Neural progenitor cell (in vitro differentiated cells): ENCODE measurements around the gene OPALIN. TPM values are rescaled to one million over a fixed set of nuclear protein-coding genes. Genes with fewer than 3 reads are reported as not detected.
"Not testable (repeated sequence)": the region's sequence is repeated elsewhere in the genome, so short reads cannot be mapped to it uniquely, and the experiment has no call there.

Source experiments
- DNase-seq: peaks from one replicate; pipeline ENCODE4 v3.0.0-alpha.2; 2016; ENCODE audit warnings: low spot score
- H2AFZ ChIP-seq: fragments of 200-600 bp; sonication (generic); replicated peaks from 2 replicates; pipeline ENCODE4 v1.6.1; 2016; ENCODE audit warnings: antibody characterized with exemption
- H3F3A ChIP-seq: fragments of 200-600 bp; sonication (generic); 2 replicates; pipeline ENCODE4 v1.6.1; 2016; ENCODE audit warnings: antibody characterized with exemption, low read depth
- H3K27ac ChIP-seq: fragments of 200-600 bp; sonication (generic); 2 replicates; pipeline ENCODE4 v1.5.1; 2016; ENCODE audit warnings: mild to moderate bottlenecking
- H3K27me3 ChIP-seq: fragments of 200-600 bp; sonication (generic); 2 replicates; pipeline ENCODE4 v1.6.1; 2016; ENCODE audit warnings: mild to moderate bottlenecking, moderate library complexity
- H3K36me3 ChIP-seq: fragments of 200-600 bp; sonication (generic); 2 replicates; pipeline ENCODE4 v1.5.1; 2016
- H3K4me1 ChIP-seq: fragments of 200-600 bp; sonication (generic); 2 replicates; pipeline ENCODE4 v1.6.1; 2016; ENCODE audit warnings: mixed run types
- H3K4me2 ChIP-seq: fragments of 200-600 bp; sonication (generic); 2 replicates; pipeline ENCODE4 v1.6.1; 2016
- H3K4me3 ChIP-seq: fragments of 200-600 bp; sonication (generic); 2 replicates; pipeline ENCODE4 v1.5.1; 2016
- H3K79me2 ChIP-seq: fragments of 200-600 bp; sonication (generic); 2 replicates; pipeline ENCODE4 v1.6.1; 2016; ENCODE audit warnings: low read depth
- H3K9ac ChIP-seq: fragments of 200-600 bp; sonication (generic); 2 replicates; pipeline ENCODE4 v1.6.1; 2016
- H3K9me3 ChIP-seq: fragments of 200-600 bp; sonication (generic); 2 replicates; pipeline ENCODE4 v1.5.1; 2016; ENCODE audit warnings: low read depth
- H4K20me1 ChIP-seq: fragments of 200-600 bp; sonication (generic); 2 replicates; pipeline ENCODE4 v1.6.1; 2016; ENCODE audit warnings: low read depth
- H3K27ac Mint-ChIP-seq: 3 replicates; pipeline ENCODE4 v1.8.0; 2021; ENCODE audit warnings: mixed read lengths
- H3K27me3 Mint-ChIP-seq: 2 replicates; pipeline ENCODE4 v1.8.0; 2022; ENCODE audit warnings: low read depth, mild to moderate bottlenecking, inconsistent platforms, moderate library complexity, mixed read lengths; ENCODE audit not compliant: insufficient read depth
- H3K36me3 Mint-ChIP-seq: 3 replicates; pipeline ENCODE4 v1.8.0; 2021; ENCODE audit warnings: mixed read lengths
- H3K4me1 Mint-ChIP-seq: 3 replicates; pipeline ENCODE4 v1.8.0; 2021; ENCODE audit warnings: mixed read lengths
- H3K4me3 Mint-ChIP-seq: 3 replicates; pipeline ENCODE4 v1.8.0; 2021; ENCODE audit warnings: mild to moderate bottlenecking, moderate library complexity, mixed read lengths
- H3K9me3 Mint-ChIP-seq: 3 replicates; pipeline ENCODE4 v1.8.0; 2020; ENCODE audit warnings: mixed read lengths
- CTCF ChIP-seq: fragments of 200-600 bp; sonication (generic); IDR thresholded peaks from 2 replicates; pipeline ENCODE4 v1.5.1; 2017; ENCODE audit warnings: antibody characterized with exemption, mild to moderate bottlenecking
- EZH2 ChIP-seq: fragments of 200-600 bp; sonication (generic); IDR thresholded peaks from 2 replicates; pipeline ENCODE4 v1.6.1; 2017; ENCODE audit warnings: antibody characterized with exemption, mild to moderate bottlenecking, moderate library complexity
- EZH2phosphoT487 ChIP-seq: fragments of 200-600 bp; sonication (generic); IDR thresholded peaks from 2 replicates; pipeline ENCODE4 v1.6.1; 2017; ENCODE audit warnings: antibody characterized with exemption
- total RNA-seq: library from RNA; depleted of rRNA; stranded (reverse); fragments of >200 nt; gene quantifications from 2 replicates; pipeline ENCODE4 v1.2.3, GENCODE V29; 2015; ENCODE audit warnings: low replicate concordance

OPALIN gene
- total RNA-seq, 1 donor from 2014 or later = not detected

GRCh38 chr10:96310321-96310669, 48.5 kb downstream of the OPALIN start:
- Histone ChIP-seq H3F3A (peaks cover 41% of the 10 kb centered on the region), H3K4me1 (peaks cover 43% of the 10 kb centered on the region), H3K36me3 (no peaks in the 10 kb centered on the region), H3K9me3 (no peaks in the 10 kb centered on the region), H2AFZ (no peak overlapping the region), H3K27ac (peak overlapping the region; percentile 93), H3K27me3 (no peaks in the 10 kb centered on the region), H3K9ac (no peak overlapping the region), H3K4me2 (peak overlapping the region; percentile 70), H3K79me2 (no peaks in the 10 kb centered on the region), H4K20me1 (no peaks in the 10 kb centered on the region), H3K4me3 (peak overlapping the region; percentile 5)
- Mint-ChIP-seq H3K4me3 (no peak overlapping the region), H3K4me1 (peaks cover 27% of the 10 kb centered on the region), H3K9me3 (no peaks in the 10 kb centered on the region), H3K27ac (peak overlapping the region; percentile 65), H3K27me3 (no peaks in the 10 kb centered on the region), H3K36me3 (no peaks in the 10 kb centered on the region)
- TF ChIP-seq CTCF (no peak), EZH2phosphoT487 (no peak), EZH2 (no peak)
- peak; percentile 34 for DNase-seq

DNA sequence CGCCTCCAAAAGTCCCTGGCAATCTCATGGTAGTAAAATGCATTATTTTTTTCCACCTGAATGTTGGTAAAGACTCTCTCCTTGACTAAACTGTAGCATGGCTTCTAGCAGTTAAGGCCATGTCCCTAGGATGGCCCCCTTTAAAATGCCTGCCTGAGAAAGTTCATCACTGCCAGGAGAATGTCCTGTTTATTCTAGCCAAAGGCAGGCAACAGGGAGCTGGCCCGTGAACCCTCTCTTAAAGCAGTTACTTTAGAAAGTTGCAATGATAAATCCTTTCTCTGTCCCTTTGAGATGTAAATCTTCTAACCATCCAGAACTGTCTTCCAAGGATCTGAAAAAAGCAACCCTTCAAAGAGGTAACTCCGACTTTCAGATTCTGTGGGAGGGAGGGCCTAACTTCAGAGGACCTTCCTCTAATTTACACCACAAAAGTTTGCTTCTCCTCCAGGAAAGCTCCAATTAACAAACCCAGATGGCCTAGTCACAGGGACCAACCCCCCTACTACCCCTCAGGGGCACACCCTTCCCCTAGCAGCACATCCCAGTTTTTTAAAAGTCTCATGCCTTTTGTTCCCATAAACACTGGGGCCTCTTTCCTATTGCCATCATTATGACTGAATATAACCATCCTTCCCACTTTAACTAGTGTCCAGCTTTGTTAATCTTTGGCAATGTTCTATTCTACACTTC, 49.0 kb downstream of the OPALIN start:
- H3K4me3 ChIP-seq = peak overlapping the region; percentile 10
- no peaks in the 10 kb centered on the region for H3K9me3 Mint-ChIP-seq
- H3K36me3 Mint-ChIP-seq = no peaks in the 10 kb centered on the region
- H3K79me2 ChIP-seq = no peaks in the 10 kb centered on the region
- H3K27ac ChIP-seq = peak overlapping the region; percentile 93
- H3K27me3 Mint-ChIP-seq = no peaks in the 10 kb centered on the region
- peak; percentile 78 for DNase-seq
- no peak overlapping the region for H2AFZ ChIP-seq
- no peak overlapping the region for H3K4me3 Mint-ChIP-seq
- H3K4me2 ChIP-seq = peak overlapping the region; percentile 70
- H3K9me3 ChIP-seq = no peaks in the 10 kb centered on the region
- H3K27ac Mint-ChIP-seq = peak overlapping the region; percentile 44
- TF ChIP-seq EZH2 (no peak), EZH2phosphoT487 (no peak), CTCF (no peak)
- peaks cover 43% of the 10 kb centered on the region for H3K4me1 ChIP-seq
- peaks cover 27% of the 10 kb centered on the region for H3K4me1 Mint-ChIP-seq
- H3K36me3 ChIP-seq = no peaks in the 10 kb centered on the region
- no peak overlapping the region for H3K9ac ChIP-seq
- no peaks in the 10 kb centered on the region for H3K27me3 ChIP-seq
- no peaks in the 10 kb centered on the region for H4K20me1 ChIP-seq
- peaks cover 41% of the 10 kb centered on the region for H3F3A ChIP-seq

GRCh38 chr10:96308854-96309253, 49.9 kb downstream of the OPALIN start:
- not testable (repeated sequence) for H3K4me3 Mint-ChIP-seq, H3K36me3 ChIP-seq, H3K4me3 ChIP-seq, H3K9ac ChIP-seq, H3K27ac Mint-ChIP-seq, H4K20me1 ChIP-seq, H3K9me3 ChIP-seq, H2AFZ ChIP-seq, H3K9me3 Mint-ChIP-seq, H3K79me2 ChIP-seq, DNase-seq, H3K27me3 Mint-ChIP-seq, H3K36me3 Mint-ChIP-seq, H3K27me3 ChIP-seq
- Histone ChIP-seq H3K27ac (peak overlapping the region; percentile 93), H3K4me2 (peak overlapping the region; percentile 70), H3F3A (peaks cover 41% of the 10 kb centered on the region), H3K4me1 (peaks cover 43% of the 10 kb centered on the region)
- peaks cover 27% of the 10 kb centered on the region for H3K4me1 Mint-ChIP-seq

- TF ChIP-seq EZH2 (no peak), CTCF (no peak), EZH2phosphoT487 (no peak)
- Mint-ChIP-seq H3K36me3 (no peaks in the 10 kb centered on the region), H3K27me3 (no peaks in the 10 kb centered on the region), H3K27ac (no peak overlapping the region), H3K4me3 (no peak overlapping the region), H3K4me1 (peaks cover 29% of the 10 kb centered on the region), H3K9me3 (no peaks in the 10 kb centered on the region)
- H3K4me1 ChIP-seq = peaks cover 49% of the 10 kb centered on the region
- no peak overlapping the region for H3K9ac ChIP-seq
- no peaks in the 10 kb centered on the region for H3K79me2 ChIP-seq
- no peak overlapping the region for H3K4me2 ChIP-seq
- no peak for DNase-seq
- peaks cover 42% of the 10 kb centered on the region for H3F3A ChIP-seq
- no peaks in the 10 kb centered on the region for H3K9me3 ChIP-seq
- H4K20me1 ChIP-seq = no peaks in the 10 kb centered on the region
- H3K36me3 ChIP-seq = no peaks in the 10 kb centered on the region
- H2AFZ ChIP-seq = no peak overlapping the region
- H3K27ac ChIP-seq = no peak overlapping the region
- no peak overlapping the region for H3K4me3 ChIP-seq
- H3K27me3 ChIP-seq = no peaks in the 10 kb centered on the region
Measured at GRCh38 chr10:96306516-96306915, 52.3 kb downstream of the OPALIN start.
